ENCODE measurements around the gene FAM53B. TPM values are rescaled to one million over a fixed set of nuclear protein-coding genes. Genes with fewer than 3 reads are reported as not detected.

The FAM53B gene
- total RNA-seq, 1 experiment from 2014 or later = 11.2 TPM

DNA sequence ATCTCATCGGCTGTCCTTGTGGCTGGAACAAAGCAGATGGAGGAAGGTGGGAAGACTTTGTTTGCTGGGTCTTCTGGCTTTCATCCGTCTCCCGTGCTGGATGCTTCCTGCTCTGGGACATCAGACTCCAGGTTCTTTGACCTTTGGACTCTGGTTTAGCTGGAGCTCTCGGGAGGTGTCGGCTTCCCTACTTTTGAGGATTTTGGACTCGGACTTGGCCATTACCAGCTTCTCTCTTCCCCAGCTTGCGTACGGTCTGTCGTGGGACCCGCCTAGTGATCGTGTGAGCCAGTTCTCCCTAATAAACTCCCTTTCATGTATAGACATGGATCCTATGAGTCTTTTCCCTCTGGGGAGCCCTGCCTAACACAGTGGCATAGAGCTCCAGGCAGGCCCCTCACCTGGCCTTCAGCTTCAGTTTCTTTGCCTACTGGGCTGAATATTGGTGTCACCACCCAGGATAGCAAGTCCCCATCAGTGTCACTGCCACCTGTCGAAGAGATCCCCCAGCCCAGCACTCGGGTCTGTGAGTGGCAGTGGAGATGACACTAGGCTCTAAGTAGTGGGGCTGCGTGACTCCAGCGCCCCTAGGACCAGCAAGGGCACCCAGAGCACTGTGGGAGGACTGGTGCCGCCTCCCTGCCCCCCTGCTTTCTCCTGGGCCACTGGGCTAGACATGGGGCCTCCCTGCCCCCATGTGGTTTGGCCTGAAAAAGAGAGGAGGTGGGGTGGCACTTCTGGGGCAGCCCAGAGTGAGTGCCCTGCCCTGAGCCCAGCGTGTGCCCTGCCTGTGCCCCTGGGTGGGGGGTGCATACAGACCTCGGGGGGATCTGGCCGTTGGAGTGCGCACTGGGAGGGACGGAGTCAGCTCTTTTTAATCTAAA, 147.0 kb downstream of the FAM53B start:
- H3K9me3 Mint-ChIP-seq (ENCODE audit: low read depth, unreplicated experiment) = no peaks in the 10 kb centered on the region
- TF ChIP-seq, protein P1, sequence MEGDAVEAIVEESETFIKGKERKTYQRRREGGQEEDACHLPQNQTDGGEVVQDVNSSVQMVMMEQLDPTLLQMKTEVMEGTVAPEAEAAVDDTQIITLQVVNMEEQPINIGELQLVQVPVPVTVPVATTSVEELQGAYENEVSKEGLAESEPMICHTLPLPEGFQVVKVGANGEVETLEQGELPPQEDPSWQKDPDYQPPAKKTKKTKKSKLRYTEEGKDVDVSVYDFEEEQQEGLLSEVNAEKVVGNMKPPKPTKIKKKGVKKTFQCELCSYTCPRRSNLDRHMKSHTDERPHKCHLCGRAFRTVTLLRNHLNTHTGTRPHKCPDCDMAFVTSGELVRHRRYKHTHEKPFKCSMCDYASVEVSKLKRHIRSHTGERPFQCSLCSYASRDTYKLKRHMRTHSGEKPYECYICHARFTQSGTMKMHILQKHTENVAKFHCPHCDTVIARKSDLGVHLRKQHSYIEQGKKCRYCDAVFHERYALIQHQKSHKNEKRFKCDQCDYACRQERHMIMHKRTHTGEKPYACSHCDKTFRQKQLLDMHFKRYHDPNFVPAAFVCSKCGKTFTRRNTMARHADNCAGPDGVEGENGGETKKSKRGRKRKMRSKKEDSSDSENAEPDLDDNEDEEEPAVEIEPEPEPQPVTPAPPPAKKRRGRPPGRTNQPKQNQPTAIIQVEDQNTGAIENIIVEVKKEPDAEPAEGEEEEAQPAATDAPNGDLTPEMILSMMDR (IDR thresholded peaks at IDR 0.05; ENCODE audit: unreplicated experiment) = no peak
- no peak for DNase-seq
- no peaks in the 10 kb centered on the region for H3K36me3 Mint-ChIP-seq (ENCODE audit: insufficient read depth, unreplicated experiment)
- H3K4me3 Mint-ChIP-seq (ENCODE audit: low read depth, unreplicated experiment) = no peak overlapping the region
- no TSS peak for BruUV-seq (replicated peaks)
- CTCF ChIA-PET = interaction anchor here (0.6 kb wide), 1 partner anchor 1331 kb away, joined by 6 read pairs; no protein-coding TSS in a partner anchor
- H3K27me3 Mint-ChIP-seq (ENCODE audit: unreplicated experiment) = peaks cover 15% of the 10 kb centered on the region
- intact Hi-C loops (cut with micrococcal nuclease; ENCODE audit: unreplicated experiment) = no loop called here
- H3K27ac Mint-ChIP-seq (ENCODE audit: unreplicated experiment) = no peak overlapping the region
- peaks cover 9% of the 10 kb centered on the region for H3K4me1 Mint-ChIP-seq (ENCODE audit: low read depth, unreplicated experiment)

DNA sequence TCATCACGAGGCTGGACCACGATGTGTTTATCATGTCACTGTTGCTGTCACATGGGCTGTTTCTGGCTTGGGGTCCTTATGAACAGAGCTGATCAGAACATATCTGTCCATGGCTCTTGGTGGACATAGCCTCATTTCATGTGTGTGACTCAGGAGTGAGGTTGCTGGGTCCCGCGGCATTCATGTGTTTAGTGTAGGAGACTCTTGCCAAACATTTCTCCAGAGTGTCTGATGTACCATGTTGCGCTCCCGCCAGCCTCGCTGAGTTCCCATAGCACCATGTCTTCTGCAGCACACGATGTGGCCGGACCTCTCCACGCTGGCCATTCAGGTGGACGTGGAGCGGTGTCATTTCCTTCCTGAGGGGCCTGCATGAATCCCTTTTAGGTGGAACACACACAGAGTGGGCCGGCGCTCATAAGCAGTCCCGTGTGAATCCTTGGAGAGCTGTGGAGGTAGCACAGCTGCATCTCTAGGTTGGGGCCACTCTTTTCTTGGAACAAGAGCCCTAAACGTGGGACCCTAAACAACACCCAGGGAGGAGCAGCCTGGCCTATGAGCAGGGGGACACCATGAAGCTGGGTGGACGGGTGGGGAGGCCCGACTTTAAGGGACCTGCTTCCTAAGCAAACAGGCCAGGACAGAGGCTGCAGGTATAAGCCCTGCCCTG, 147.9 kb downstream of the FAM53B start:
- Mint-ChIP-seq H3K4me3 (ENCODE audit: low read depth, unreplicated experiment) (no peak overlapping the region), H3K27ac (ENCODE audit: unreplicated experiment) (no peak overlapping the region), H3K4me1 (ENCODE audit: low read depth, unreplicated experiment) (peaks cover 9% of the 10 kb centered on the region), H3K9me3 (ENCODE audit: low read depth, unreplicated experiment) (peaks cover 2% of the 10 kb centered on the region), H3K27me3 (ENCODE audit: unreplicated experiment) (peaks cover 24% of the 10 kb centered on the region), H3K36me3 (ENCODE audit: insufficient read depth, unreplicated experiment) (no peaks in the 10 kb centered on the region)
- CTCF ChIA-PET = no interaction called here
- intact Hi-C loops (cut with micrococcal nuclease; ENCODE audit: unreplicated experiment) = no loop called here
- no peak for DNase-seq
- TF ChIP-seq, protein P1 (IDR thresholded peaks at IDR 0.05; ENCODE audit: unreplicated experiment) = no peak
- no TSS peak for BruUV-seq (replicated peaks)

DNA sequence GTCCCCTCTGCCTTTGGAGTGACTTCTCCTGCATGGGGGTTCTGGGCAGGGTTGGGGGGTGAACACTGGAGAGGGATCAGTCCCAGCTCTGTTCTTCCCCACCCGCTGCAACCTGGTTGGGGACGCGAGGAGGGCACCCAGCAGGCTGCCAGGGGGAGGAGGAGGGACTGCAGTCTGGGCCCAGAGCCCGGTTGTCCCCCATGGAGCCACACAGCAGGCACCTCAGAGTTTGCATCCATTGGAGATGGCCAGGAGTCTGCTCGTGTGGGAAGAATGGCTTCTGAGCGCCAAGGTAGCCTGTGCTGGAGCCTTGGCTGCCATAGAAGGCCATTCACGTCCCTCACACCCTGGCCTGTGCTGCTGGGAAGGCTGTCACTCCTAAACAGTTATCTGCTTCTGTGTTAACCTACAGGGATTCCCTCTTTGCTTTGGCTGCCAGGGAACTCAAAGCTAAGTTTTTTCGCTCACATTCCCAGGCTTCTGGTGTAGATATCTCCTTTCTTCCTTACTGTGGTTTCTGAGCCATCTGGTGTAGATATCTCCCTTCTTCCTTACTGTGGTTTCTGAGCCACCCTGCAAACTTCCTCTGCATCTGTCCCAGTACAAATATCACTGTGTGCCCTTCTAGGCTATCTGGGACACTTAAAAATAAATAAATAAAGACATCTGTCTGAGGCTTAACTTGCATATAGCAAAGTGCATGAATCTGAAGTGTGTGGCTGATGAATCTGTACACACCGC, 148.9 kb downstream of the FAM53B start:
- TF ChIP-seq, protein P1 (IDR thresholded peaks at IDR 0.05; ENCODE audit: unreplicated experiment) = no peak
- no peak for DNase-seq
- peaks cover 2% of the 10 kb centered on the region for H3K9me3 Mint-ChIP-seq (ENCODE audit: low read depth, unreplicated experiment)
- peaks cover 33% of the 10 kb centered on the region for H3K27me3 Mint-ChIP-seq (ENCODE audit: unreplicated experiment)
- no peak overlapping the region for H3K4me3 Mint-ChIP-seq (ENCODE audit: low read depth, unreplicated experiment)
- intact Hi-C loops (cut with micrococcal nuclease; ENCODE audit: unreplicated experiment) = no loop called here
- no TSS peak for BruUV-seq (replicated peaks)
- H3K27ac Mint-ChIP-seq (ENCODE audit: unreplicated experiment) = no peak overlapping the region
- H3K36me3 Mint-ChIP-seq (ENCODE audit: insufficient read depth, unreplicated experiment) = no peaks in the 10 kb centered on the region
- CTCF ChIA-PET = interaction anchor here (0.7 kb wide), 1 partner anchor 81 kb away, joined by 3 read pairs; no protein-coding TSS in a partner anchor
- peaks cover 9% of the 10 kb centered on the region for H3K4me1 Mint-ChIP-seq (ENCODE audit: low read depth, unreplicated experiment)

DNA sequence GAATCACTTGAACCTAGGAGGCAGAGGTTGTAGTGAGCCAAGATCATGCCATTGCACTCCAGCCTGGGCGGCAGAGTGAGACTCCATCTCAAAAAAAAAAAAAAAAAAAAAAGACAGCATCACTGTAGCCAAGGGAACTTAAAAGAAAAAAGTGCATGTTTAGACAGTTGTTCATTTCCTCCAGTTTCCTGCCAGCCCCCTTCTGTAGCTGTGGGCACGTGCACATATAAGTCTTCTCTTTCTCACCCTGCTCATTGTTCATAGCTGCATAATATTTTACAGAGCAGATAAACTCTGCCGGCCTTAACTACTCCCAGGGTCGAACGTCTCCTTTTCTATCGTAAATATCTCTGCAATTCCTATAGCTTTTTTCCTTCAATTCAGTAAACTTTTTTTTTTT, 149.9 kb downstream of the FAM53B start:
- no peak overlapping the region for H3K4me3 Mint-ChIP-seq (ENCODE audit: low read depth, unreplicated experiment)
- no peak overlapping the region for H3K27ac Mint-ChIP-seq (ENCODE audit: unreplicated experiment)
- peaks cover 2% of the 10 kb centered on the region for H3K9me3 Mint-ChIP-seq (ENCODE audit: low read depth, unreplicated experiment)
- H3K4me1 Mint-ChIP-seq (ENCODE audit: low read depth, unreplicated experiment) = peaks cover 9% of the 10 kb centered on the region
- no TSS peak for BruUV-seq (replicated peaks)
- H3K36me3 Mint-ChIP-seq (ENCODE audit: insufficient read depth, unreplicated experiment) = no peaks in the 10 kb centered on the region
- CTCF ChIA-PET = interaction anchor here (0.7 to 0.8 kb wide), 2 partner anchors 57 to 82 kb away, joined by 3 to 4 read pairs; no protein-coding TSS in a partner anchor
- no peak for DNase-seq
- H3K27me3 Mint-ChIP-seq (ENCODE audit: unreplicated experiment) = peaks cover 37% of the 10 kb centered on the region
- TF ChIP-seq, protein P1 (IDR thresholded peaks at IDR 0.05; ENCODE audit: unreplicated experiment) = no peak
- intact Hi-C loops (cut with micrococcal nuclease; ENCODE audit: unreplicated experiment) = no loop called here

Data from Calu3 (cell line).